ENCODE data around the gene SHISA7. TPM values are rescaled to one million over a fixed set of nuclear protein-coding genes. Genes with fewer than 3 reads are reported as not detected.

SHISA7 gene
- polyA plus RNA-seq, 1 of the 3 experiments (the other 2 are of a cell fraction): 0.02 TPM

- TF ChIP-seq RFX5 (IDR thresholded peaks at IDR 0.05; ENCODE audit: low read length) (no peak), CHD2 (IDR thresholded peaks at IDR 0.05; ENCODE audit: low read length, partially characterized antibody) (no peak), SIN3A (IDR thresholded peaks at IDR 0.05; ENCODE audit: borderline replicate concordance, low read depth, low read length) (peak; percentile 17; the same call in 1 of the 2 replicates)
- H3K9me2 ChIP-seq: no peaks in the 10 kb centered on the region
- H3K36me3 ChIP-seq (replicated peaks in 1 of 2; ENCODE audit: control insufficient read depth in 1 of 2, insufficient read depth in 2 of 2, low read length in 1 of 2): no peaks in the 10 kb centered on the region
- peak overlapping the region; percentile 76 to 98 for H3K4me3 ChIP-seq (ENCODE audit: low read depth in 2 of 2, low read length in 1 of 2)
- H3K79me2 ChIP-seq (ENCODE audit: insufficient read depth): peaks cover 12% of the 10 kb centered on the region; the same call in 1 of the 2 replicates
- H3K27me3 ChIP-seq (ENCODE audit: insufficient read depth): no peaks in the 10 kb centered on the region
- H2AFZ ChIP-seq (ENCODE audit: low read depth): peak overlapping the region; percentile 38; the same call in 1 of the 2 replicates
- peak overlapping the region; percentile 90 to 91 for H3K27ac ChIP-seq (ENCODE audit: low read depth in 2 of 2, low read length in 1 of 2)
- ChIA-PET CTCF (interaction anchor here (1.0 to 2.5 kb wide), 9 partner anchors 8 to 371 kb away, joined by 3 to 12 read pairs (median 3); no protein-coding TSS in a partner anchor), POLR2A (no interaction called here)
- peak overlapping the region; percentile 97 for H3K9ac ChIP-seq
- peak overlapping the region; percentile 100 for H3K4me2 ChIP-seq
- 12% methylated on average over 19 of the region's 24 CpGs for WGBS (ENCODE audit: low lambda C conversion rate)
- H3K4me1 ChIP-seq (ENCODE audit: control insufficient read depth in 1 of 2, insufficient read depth in 2 of 2, low read depth in 1 of 2, low read length in 1 of 2): peaks cover 9 to 18% of the 10 kb centered on the region in 2 experiments; a peak in 2 of 4 replicates
- peak; percentile 92 for DNase-seq
- peaks cover 12% of the 10 kb centered on the region for H3F3A ChIP-seq (replicated peaks; ENCODE audit: insufficient read depth)
- no peaks in the 10 kb centered on the region for H4K20me1 ChIP-seq (ENCODE audit: insufficient read depth)
- H3K9me3 ChIP-seq: no peaks in the 10 kb centered on the region
Measured at GRCh38 chr19:55460670-55461258, 17.7 kb upstream of the SHISA7 start.

- H3K27ac ChIP-seq (ENCODE audit: low read depth in 2 of 2, low read length in 1 of 2): peak overlapping the region; percentile 90 to 91
- H3F3A ChIP-seq (replicated peaks; ENCODE audit: insufficient read depth): peaks cover 12% of the 10 kb centered on the region
- H3K4me1 ChIP-seq (ENCODE audit: control insufficient read depth in 1 of 2, insufficient read depth in 2 of 2, low read depth in 1 of 2, low read length in 1 of 2): peaks cover 9 to 18% of the 10 kb centered on the region in 2 experiments; a peak in 2 of 4 replicates
- H3K9ac ChIP-seq: peak overlapping the region; percentile 97
- H3K27me3 ChIP-seq (ENCODE audit: insufficient read depth): no peaks in the 10 kb centered on the region
- peak overlapping the region; percentile 100 for H3K4me2 ChIP-seq
- peak overlapping the region; percentile 38 for H2AFZ ChIP-seq (ENCODE audit: low read depth)
- ChIA-PET POLR2A (interaction anchor here (0.7 kb wide), 1 partner anchor 121 kb away, joined by 3 read pairs; the partner anchor contains the start of gene KMT5C), CTCF (interaction anchor here (0.8 to 2.5 kb wide), 13 partner anchors 7 to 371 kb away, joined by 3 to 12 read pairs (median 3); no protein-coding TSS in a partner anchor)
- no peaks in the 10 kb centered on the region for H3K9me2 ChIP-seq
- peak; percentile 52 for DNase-seq
- peaks cover 12% of the 10 kb centered on the region; the same call in 1 of the 2 replicates for H3K79me2 ChIP-seq (ENCODE audit: insufficient read depth)
- no peaks in the 10 kb centered on the region for H4K20me1 ChIP-seq (ENCODE audit: insufficient read depth)
- H3K36me3 ChIP-seq (replicated peaks in 1 of 2; ENCODE audit: control insufficient read depth in 1 of 2, insufficient read depth in 2 of 2, low read length in 1 of 2): no peaks in the 10 kb centered on the region
- peak overlapping the region; percentile 76 to 98 for H3K4me3 ChIP-seq (ENCODE audit: low read depth in 2 of 2, low read length in 1 of 2)
- no peaks in the 10 kb centered on the region for H3K9me3 ChIP-seq
- TF ChIP-seq RXRA (IDR thresholded peaks at IDR 0.05; ENCODE audit: borderline replicate concordance, low read depth): no peak
- peak; percentile 71 for TF ChIP-seq NFIC (IDR thresholded peaks at IDR 0.05; ENCODE audit: borderline replicate concordance)
- TF ChIP-seq GATA2 (CRISPR knock-in tag; IDR thresholded peaks at IDR 0.05): peak; percentile 56
- TF ChIP-seq FOXJ3 (CRISPR knock-in tag; IDR thresholded peaks at IDR 0.05): 0 out of 2 replicates have a peak, but pooled peaks have one; percentile 15
- TF ChIP-seq TCF12 (IDR thresholded peaks at IDR 0.05): no peak
- no peak for TF ChIP-seq ZBTB33 (IDR thresholded peaks at IDR 0.05; ENCODE audit: borderline replicate concordance, low read depth)
- 28% methylated on average over 15 of the region's 16 CpGs for WGBS (ENCODE audit: low lambda C conversion rate)
Measured at GRCh38 chr19:55459950-55460657, 17.0 kb upstream of the SHISA7 start.
